Measurements from ENCODE around the gene C1orf87.

The C1orf87 gene

DNA sequence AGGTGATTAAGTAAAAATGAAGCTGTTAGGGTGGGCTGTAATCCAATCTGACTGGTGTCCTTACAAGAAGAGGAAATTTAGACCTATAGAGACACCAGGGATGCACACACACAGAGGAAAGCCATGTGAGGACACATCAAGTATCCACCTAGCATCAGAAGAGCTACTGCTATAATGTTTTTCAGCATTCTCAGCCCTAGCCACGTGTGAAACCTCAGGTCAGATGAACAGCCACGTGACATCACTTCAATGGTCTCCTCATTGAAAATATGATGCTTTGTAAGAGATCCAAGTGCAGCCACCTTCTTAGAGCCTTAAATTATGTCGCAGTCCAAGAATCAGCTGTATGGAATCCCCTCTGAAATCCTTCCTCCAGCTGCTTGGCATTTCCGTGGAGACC, 65.1 kb downstream of the C1orf87 start:
- Histone ChIP-seq H3K27ac (ENCODE audit: low read length) (no peak overlapping the region), H3F3A (ENCODE audit: insufficient read depth, low read length) (no peaks in the 10 kb centered on the region), H3K9me3 (replicated peaks; ENCODE audit: insufficient read depth, low read length) (no peaks in the 10 kb centered on the region), H3K79me2 (ENCODE audit: low read length) (no peaks in the 10 kb centered on the region), H3K9me2 (replicated peaks; ENCODE audit: insufficient read depth, low read length) (no peaks in the 10 kb centered on the region), H3K4me2 (ENCODE audit: low read depth, low read length) (no peak overlapping the region), H3K27me3 (replicated peaks; ENCODE audit: insufficient read depth, low read length) (no peaks in the 10 kb centered on the region), H3K4me3 (ENCODE audit: low read length) (no peak overlapping the region), H3K9ac (ENCODE audit: low read length) (no peak overlapping the region), H3K36me3 (replicated peaks; ENCODE audit: insufficient read depth, low read length) (no peaks in the 10 kb centered on the region), H3K4me1 (ENCODE audit: low read length) (no peaks in the 10 kb centered on the region), H2AFZ (ENCODE audit: low read length) (no peak overlapping the region), H4K20me1 (ENCODE audit: insufficient read depth, low read length) (no peaks in the 10 kb centered on the region)
- no peak for DNase-seq
- TF ChIP-seq, protein P1, sequence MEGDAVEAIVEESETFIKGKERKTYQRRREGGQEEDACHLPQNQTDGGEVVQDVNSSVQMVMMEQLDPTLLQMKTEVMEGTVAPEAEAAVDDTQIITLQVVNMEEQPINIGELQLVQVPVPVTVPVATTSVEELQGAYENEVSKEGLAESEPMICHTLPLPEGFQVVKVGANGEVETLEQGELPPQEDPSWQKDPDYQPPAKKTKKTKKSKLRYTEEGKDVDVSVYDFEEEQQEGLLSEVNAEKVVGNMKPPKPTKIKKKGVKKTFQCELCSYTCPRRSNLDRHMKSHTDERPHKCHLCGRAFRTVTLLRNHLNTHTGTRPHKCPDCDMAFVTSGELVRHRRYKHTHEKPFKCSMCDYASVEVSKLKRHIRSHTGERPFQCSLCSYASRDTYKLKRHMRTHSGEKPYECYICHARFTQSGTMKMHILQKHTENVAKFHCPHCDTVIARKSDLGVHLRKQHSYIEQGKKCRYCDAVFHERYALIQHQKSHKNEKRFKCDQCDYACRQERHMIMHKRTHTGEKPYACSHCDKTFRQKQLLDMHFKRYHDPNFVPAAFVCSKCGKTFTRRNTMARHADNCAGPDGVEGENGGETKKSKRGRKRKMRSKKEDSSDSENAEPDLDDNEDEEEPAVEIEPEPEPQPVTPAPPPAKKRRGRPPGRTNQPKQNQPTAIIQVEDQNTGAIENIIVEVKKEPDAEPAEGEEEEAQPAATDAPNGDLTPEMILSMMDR (IDR thresholded peaks at IDR 0.05; ENCODE audit: low read length) = no peak
- no peak for TF ChIP-seq EZH2phosphoT487 (IDR thresholded peaks at IDR 0.05; ENCODE audit: low read length)
- TF ChIP-seq EZH2 (optimal IDR thresholded peaks at IDR 0.05; ENCODE audit: low read depth, low read length) = no peak

DNA sequence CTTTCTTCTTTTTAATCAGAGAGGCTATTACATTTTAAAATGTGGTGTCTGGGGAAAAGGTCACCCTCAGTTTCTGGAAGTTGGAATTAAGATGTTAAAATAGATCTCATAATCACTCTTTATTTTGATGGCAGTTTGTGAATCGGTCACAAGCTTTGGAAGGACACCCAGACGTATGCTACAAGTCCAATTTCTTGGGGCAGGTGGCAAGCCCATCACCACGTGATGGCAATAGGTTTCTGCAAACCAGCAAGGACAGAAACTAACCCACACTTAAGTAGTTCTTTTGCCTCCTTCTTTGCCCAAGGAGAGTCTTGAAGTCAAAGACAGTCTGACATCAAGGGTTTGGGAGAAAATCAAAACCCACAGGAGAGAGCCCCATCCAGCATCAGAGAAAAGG, 72.9 kb downstream of the C1orf87 start:
- Histone ChIP-seq H3K9me2 (replicated peaks; ENCODE audit: insufficient read depth, low read length) (no peaks in the 10 kb centered on the region), H3F3A (ENCODE audit: insufficient read depth, low read length) (no peaks in the 10 kb centered on the region), H3K79me2 (ENCODE audit: low read length) (no peaks in the 10 kb centered on the region), H4K20me1 (ENCODE audit: insufficient read depth, low read length) (no peaks in the 10 kb centered on the region), H3K9me3 (replicated peaks; ENCODE audit: insufficient read depth, low read length) (no peaks in the 10 kb centered on the region), H3K27ac (ENCODE audit: low read length) (no peak overlapping the region), H3K4me2 (ENCODE audit: low read depth, low read length) (no peak overlapping the region), H3K27me3 (replicated peaks; ENCODE audit: insufficient read depth, low read length) (no peaks in the 10 kb centered on the region), H3K4me1 (ENCODE audit: low read length) (no peaks in the 10 kb centered on the region), H3K36me3 (replicated peaks; ENCODE audit: insufficient read depth, low read length) (no peaks in the 10 kb centered on the region), H3K9ac (ENCODE audit: low read length) (no peak overlapping the region), H2AFZ (ENCODE audit: low read length) (no peak overlapping the region), H3K4me3 (ENCODE audit: low read length) (no peak overlapping the region)
- DNase-seq = no peak
- TF ChIP-seq, protein P1 (IDR thresholded peaks at IDR 0.05; ENCODE audit: low read length) = no peak

DNA sequence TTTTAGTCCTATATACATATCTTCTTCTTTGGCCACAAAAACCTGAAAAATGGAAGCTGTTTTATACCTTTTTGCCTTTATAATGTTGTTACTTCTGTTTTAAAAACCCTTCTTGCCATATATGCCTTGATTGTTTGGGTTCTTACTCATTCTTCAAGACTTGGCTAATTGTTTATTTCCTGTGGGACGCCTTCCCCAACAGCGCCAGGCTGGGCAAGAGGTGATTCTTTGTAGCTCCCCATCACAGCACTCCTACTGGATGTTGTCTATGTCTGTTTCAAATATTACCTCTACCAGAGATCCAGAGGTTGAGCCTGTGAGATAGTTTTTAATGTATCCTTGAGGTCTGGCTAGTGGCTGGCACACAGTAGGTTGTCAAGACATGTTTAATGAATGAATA, 73.8 kb downstream of the C1orf87 start:
- H3K9me3 ChIP-seq (replicated peaks; ENCODE audit: insufficient read depth, low read length) = no peaks in the 10 kb centered on the region
- no peak overlapping the region for H3K27ac ChIP-seq (ENCODE audit: low read length)
- TF ChIP-seq, protein P1 (IDR thresholded peaks at IDR 0.05; ENCODE audit: low read length) = no peak
- TF ChIP-seq EZH2phosphoT487 (IDR thresholded peaks at IDR 0.05; ENCODE audit: low read length) (no peak), EZH2 (optimal IDR thresholded peaks at IDR 0.05; ENCODE audit: low read depth, low read length) (no peak)
- no peaks in the 10 kb centered on the region for H4K20me1 ChIP-seq (ENCODE audit: insufficient read depth, low read length)
- no peak for DNase-seq
- no peak overlapping the region for H3K4me2 ChIP-seq (ENCODE audit: low read depth, low read length)
- H2AFZ ChIP-seq (ENCODE audit: low read length) = no peak overlapping the region
- H3K4me3 ChIP-seq (ENCODE audit: low read length) = no peak overlapping the region
- H3K9ac ChIP-seq (ENCODE audit: low read length) = no peak overlapping the region
- H3K27me3 ChIP-seq (replicated peaks; ENCODE audit: insufficient read depth, low read length) = no peaks in the 10 kb centered on the region
- no peaks in the 10 kb centered on the region for H3K36me3 ChIP-seq (replicated peaks; ENCODE audit: insufficient read depth, low read length)
- H3K4me1 ChIP-seq (ENCODE audit: low read length) = no peaks in the 10 kb centered on the region
- no peaks in the 10 kb centered on the region for H3F3A ChIP-seq (ENCODE audit: insufficient read depth, low read length)
- H3K79me2 ChIP-seq (ENCODE audit: low read length) = no peaks in the 10 kb centered on the region
- no peaks in the 10 kb centered on the region for H3K9me2 ChIP-seq (replicated peaks; ENCODE audit: insufficient read depth, low read length)
